ENCODE measurements around the gene SF3B1.

SF3B1 gene

DNA sequence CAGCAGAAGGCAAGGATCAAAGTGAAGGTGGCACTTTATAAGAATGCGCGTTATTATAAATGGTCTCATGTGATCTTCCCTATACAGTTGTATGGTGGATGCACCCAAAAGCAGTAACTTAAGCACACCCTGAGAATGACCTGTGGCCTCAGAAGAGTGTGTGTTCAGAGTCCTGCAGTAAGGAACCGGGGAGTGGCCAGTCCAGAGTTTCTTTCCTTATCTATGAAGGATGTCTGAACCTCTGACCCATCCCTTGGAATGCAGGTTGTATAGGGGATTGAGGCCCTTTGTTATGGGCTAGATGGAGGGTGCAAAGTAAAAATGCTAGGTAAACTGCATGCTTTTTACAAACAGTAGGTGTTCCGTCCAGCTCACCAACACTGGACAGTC is 80.7 kb downstream of the SF3B1 start:
- H3K79me1 ChIP-seq (ENCODE audit: low read length): no peaks in the 10 kb centered on the region
- H3K4me1 ChIP-seq (ENCODE audit: control insufficient read depth in 1 of 2, insufficient read depth in 2 of 2, low read length in 2 of 2): peaks cover 0 to 3% of the 10 kb centered on the region in 2 experiments
- no peak overlapping the region for H2AFZ ChIP-seq (ENCODE audit: insufficient read depth, low read length, poor library complexity)
- DNase-seq: no peak
- no peak overlapping the region for H4K8ac ChIP-seq (ENCODE audit: low read depth, low read length)
- H3K27ac ChIP-seq (ENCODE audit: low read depth, low read length): no peak overlapping the region
- H3K18ac ChIP-seq (ENCODE audit: low read length): no peak overlapping the region
- no peaks in the 10 kb centered on the region for H3K9me3 ChIP-seq (ENCODE audit: insufficient read depth, low read depth, low read length)
- no peak overlapping the region for H3K4me3 ChIP-seq (ENCODE audit: low read depth, low read length)
- no peak overlapping the region for H4K12ac ChIP-seq (ENCODE audit: low read depth, low read length)
- H2BK120ac ChIP-seq (ENCODE audit: insufficient read depth, low read length, poor library complexity): no peak overlapping the region
- H3K4me2 ChIP-seq (ENCODE audit: low read length): no peak overlapping the region
- H2BK12ac ChIP-seq (ENCODE audit: low read length): no peak overlapping the region
- H3K36me3 ChIP-seq (ENCODE audit: control insufficient read depth in 1 of 2, insufficient read depth in 2 of 2, low read length in 2 of 2): no peaks in the 10 kb centered on the region
- H3K9ac ChIP-seq (ENCODE audit: low read length): no peak overlapping the region
- no peak overlapping the region for H3K23ac ChIP-seq (ENCODE audit: low read length)
- H4K91ac ChIP-seq (ENCODE audit: low read depth, low read length): no peak overlapping the region
- H3K4ac ChIP-seq (ENCODE audit: low read depth, low read length): no peak overlapping the region
- WGBS (ENCODE audit: extremely low coverage, insufficient coverage, insufficient read length): no CpG with 5 or more reads among the region's 4 CpGs
- no peak overlapping the region for H3K14ac ChIP-seq (ENCODE audit: low read length)
- H2BK5ac ChIP-seq (ENCODE audit: low read depth, low read length, poor library complexity): no peak overlapping the region
- H3K79me2 ChIP-seq (ENCODE audit: control insufficient read depth, insufficient read depth, low read length, poor library complexity): no peaks in the 10 kb centered on the region
- no peaks in the 10 kb centered on the region for H3K27me3 ChIP-seq (ENCODE audit: insufficient read depth, low read length)
- H2AK5ac ChIP-seq (ENCODE audit: low read length): no peak overlapping the region

GRCh38 chr2:197353393-197354168 is 81.2 kb downstream of the SF3B1 start:
- H3K18ac ChIP-seq (ENCODE audit: low read length): no peak overlapping the region

DNA sequence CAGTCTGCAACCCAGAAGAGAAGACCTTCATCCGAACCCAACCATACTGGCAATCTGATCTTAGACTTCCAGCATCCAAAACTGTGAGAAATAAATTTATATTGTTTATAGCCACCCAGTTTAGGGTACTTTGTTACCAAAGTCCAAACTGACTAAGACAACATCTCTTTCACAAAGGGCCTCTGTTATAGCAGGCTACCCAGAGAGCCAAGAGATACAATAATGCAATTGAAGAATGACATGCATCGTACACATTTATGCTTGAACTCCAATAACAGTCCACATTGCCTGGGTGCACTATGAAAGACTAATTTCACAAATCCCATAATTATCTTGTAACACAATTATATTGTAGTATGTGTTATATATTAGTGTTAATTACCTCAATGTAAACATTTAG is 85.1 kb downstream of the SF3B1 start:
- no peak overlapping the region for H3K23ac ChIP-seq (ENCODE audit: low read length)
- H3K4me1 ChIP-seq (ENCODE audit: control insufficient read depth in 1 of 2, insufficient read depth in 2 of 2, low read length in 2 of 2): no peaks in the 10 kb centered on the region
- H3K27me3 ChIP-seq (ENCODE audit: insufficient read depth, low read length): no peaks in the 10 kb centered on the region
- no peak overlapping the region for H3K27ac ChIP-seq (ENCODE audit: low read depth, low read length)
- DNase-seq: no peak
- no peak overlapping the region for H2AFZ ChIP-seq (ENCODE audit: insufficient read depth, low read length, poor library complexity)
- H2BK12ac ChIP-seq (ENCODE audit: low read length): no peak overlapping the region
- H4K8ac ChIP-seq (ENCODE audit: low read depth, low read length): no peak overlapping the region
- H3K79me2 ChIP-seq (ENCODE audit: control insufficient read depth, insufficient read depth, low read length, poor library complexity): no peaks in the 10 kb centered on the region
- H3K4me3 ChIP-seq (ENCODE audit: low read depth, low read length): no peak overlapping the region
- H3K36me3 ChIP-seq (ENCODE audit: control insufficient read depth in 1 of 2, insufficient read depth in 2 of 2, low read length in 2 of 2): no peaks in the 10 kb centered on the region
- H3K18ac ChIP-seq (ENCODE audit: low read length): no peak overlapping the region
- H4K12ac ChIP-seq (ENCODE audit: low read depth, low read length): no peak overlapping the region
- H3K4me2 ChIP-seq (ENCODE audit: low read length): no peak overlapping the region
- no peaks in the 10 kb centered on the region for H3K9me3 ChIP-seq (ENCODE audit: insufficient read depth, low read depth, low read length)
- H2BK5ac ChIP-seq (ENCODE audit: low read depth, low read length, poor library complexity): no peak overlapping the region
- H3K14ac ChIP-seq (ENCODE audit: low read length): no peak overlapping the region
- no peak overlapping the region for H2AK5ac ChIP-seq (ENCODE audit: low read length)
- no peak overlapping the region for H2BK120ac ChIP-seq (ENCODE audit: insufficient read depth, low read length, poor library complexity)
- H3K9ac ChIP-seq (ENCODE audit: low read length): no peak overlapping the region
- WGBS (ENCODE audit: extremely low coverage, insufficient coverage, insufficient read length): no CpG with 5 or more reads among the region's 2 CpGs
- H3K4ac ChIP-seq (ENCODE audit: low read depth, low read length): no peak overlapping the region
- no peaks in the 10 kb centered on the region for H3K79me1 ChIP-seq (ENCODE audit: low read length)
- H4K91ac ChIP-seq (ENCODE audit: low read depth, low read length): no peak overlapping the region

More at GRCh38 chr2:197353393-197354168, 81.2 kb downstream of the SF3B1 start:
- no peak overlapping the region for H3K14ac ChIP-seq (ENCODE audit: low read length)
- no peak overlapping the region for H3K27ac ChIP-seq (ENCODE audit: low read depth, low read length)
- peaks cover 0 to 3% of the 10 kb centered on the region in 2 experiments for H3K4me1 ChIP-seq (ENCODE audit: control insufficient read depth in 1 of 2, insufficient read depth in 2 of 2, low read length in 2 of 2)
- no peaks in the 10 kb centered on the region for H3K9me3 ChIP-seq (ENCODE audit: insufficient read depth, low read depth, low read length)
- no peak overlapping the region for H3K23ac ChIP-seq (ENCODE audit: low read length)
- H4K12ac ChIP-seq (ENCODE audit: low read depth, low read length): no peak overlapping the region
- no peak overlapping the region for H2AFZ ChIP-seq (ENCODE audit: insufficient read depth, low read length, poor library complexity)
- H2AK5ac ChIP-seq (ENCODE audit: low read length): no peak overlapping the region
- H4K8ac ChIP-seq (ENCODE audit: low read depth, low read length): no peak overlapping the region
- H3K4me2 ChIP-seq (ENCODE audit: low read length): no peak overlapping the region
- DNase-seq: no peak
- H3K36me3 ChIP-seq (ENCODE audit: control insufficient read depth in 1 of 2, insufficient read depth in 2 of 2, low read length in 2 of 2): no peaks in the 10 kb centered on the region
- no peaks in the 10 kb centered on the region for H3K27me3 ChIP-seq (ENCODE audit: insufficient read depth, low read length)
- H3K4me3 ChIP-seq (ENCODE audit: low read depth, low read length): no peak overlapping the region
- no peak overlapping the region for H2BK120ac ChIP-seq (ENCODE audit: insufficient read depth, low read length, poor library complexity)
- H3K9ac ChIP-seq (ENCODE audit: low read length): no peak overlapping the region
- H3K79me1 ChIP-seq (ENCODE audit: low read length): no peaks in the 10 kb centered on the region
- no peak overlapping the region for H2BK5ac ChIP-seq (ENCODE audit: low read depth, low read length, poor library complexity)
- H4K91ac ChIP-seq (ENCODE audit: low read depth, low read length): no peak overlapping the region
- no peaks in the 10 kb centered on the region for H3K79me2 ChIP-seq (ENCODE audit: control insufficient read depth, insufficient read depth, low read length, poor library complexity)
- no peak overlapping the region for H2BK12ac ChIP-seq (ENCODE audit: low read length)
- WGBS (ENCODE audit: extremely low coverage, insufficient coverage, insufficient read length): no CpG with 5 or more reads among the region's 3 CpGs
- no peak overlapping the region for H3K4ac ChIP-seq (ENCODE audit: low read depth, low read length)

GRCh38 chr2:197348721-197349360 is 86.0 kb downstream of the SF3B1 start:
- H3K18ac ChIP-seq (ENCODE audit: low read length): no peak overlapping the region
- H2BK120ac ChIP-seq (ENCODE audit: insufficient read depth, low read length, poor library complexity): no peak overlapping the region
- no CpG with 5 or more reads among the region's 5 CpGs for WGBS (ENCODE audit: extremely low coverage, insufficient coverage, insufficient read length)
- no peak overlapping the region for H2AK5ac ChIP-seq (ENCODE audit: low read length)
- no peak overlapping the region for H3K9ac ChIP-seq (ENCODE audit: low read length)
- no peaks in the 10 kb centered on the region for H3K27me3 ChIP-seq (ENCODE audit: insufficient read depth, low read length)
- H4K8ac ChIP-seq (ENCODE audit: low read depth, low read length): no peak overlapping the region
- no peaks in the 10 kb centered on the region for H3K9me3 ChIP-seq (ENCODE audit: insufficient read depth, low read depth, low read length)
- no peaks in the 10 kb centered on the region for H3K79me1 ChIP-seq (ENCODE audit: low read length)
- H4K12ac ChIP-seq (ENCODE audit: low read depth, low read length): no peak overlapping the region
- no peak overlapping the region for H2BK12ac ChIP-seq (ENCODE audit: low read length)
- no peak overlapping the region for H3K27ac ChIP-seq (ENCODE audit: low read depth, low read length)
- H3K23ac ChIP-seq (ENCODE audit: low read length): no peak overlapping the region
- H3K79me2 ChIP-seq (ENCODE audit: control insufficient read depth, insufficient read depth, low read length, poor library complexity): no peaks in the 10 kb centered on the region
- H2AFZ ChIP-seq (ENCODE audit: insufficient read depth, low read length, poor library complexity): no peak overlapping the region
- no peak for DNase-seq
- no peaks in the 10 kb centered on the region for H3K4me1 ChIP-seq (ENCODE audit: control insufficient read depth in 1 of 2, insufficient read depth in 2 of 2, low read length in 2 of 2)
- no peak overlapping the region for H3K4me2 ChIP-seq (ENCODE audit: low read length)
- no peak overlapping the region for H4K91ac ChIP-seq (ENCODE audit: low read depth, low read length)
- no peak overlapping the region for H3K14ac ChIP-seq (ENCODE audit: low read length)
- no peaks in the 10 kb centered on the region for H3K36me3 ChIP-seq (ENCODE audit: control insufficient read depth in 1 of 2, insufficient read depth in 2 of 2, low read length in 2 of 2)
- H2BK5ac ChIP-seq (ENCODE audit: low read depth, low read length, poor library complexity): no peak overlapping the region
- H3K4ac ChIP-seq (ENCODE audit: low read depth, low read length): no peak overlapping the region
- no peak overlapping the region for H3K4me3 ChIP-seq (ENCODE audit: low read depth, low read length)

Data from trophoblast cell (in vitro differentiated cells and primary cell).